DOHH2 (cell line): ENCODE results near the gene DPP8.
"Not testable (repeated sequence)": the region's sequence is repeated elsewhere in the genome, so short reads cannot be mapped to it uniquely, and the experiment has no call there.

ENCODE experiments used
- H3F3A ChIP-seq: fragments of 200-600 bp; sonication (generic), shearing (Covaris generic); 2 replicates; pipeline ENCODE4 v1.6.0; 2016; ENCODE audit warnings: antibody characterized with exemption, mild to moderate bottlenecking; ENCODE audit not compliant: control insufficient read depth, insufficient read depth
- H3K27ac ChIP-seq: fragments of 200-600 bp; sonication (generic); 2 replicates; pipeline ENCODE4 v1.5.1; 2014; ENCODE audit warnings: low read depth, mild to moderate bottlenecking, low read length, moderate library complexity
- H3K27me3 ChIP-seq: fragments of 200-600 bp; sonication (generic); 2 replicates; pipeline ENCODE4 v1.6.1; 2014; ENCODE audit warnings: mild to moderate bottlenecking, low read length, mixed read lengths; ENCODE audit not compliant: control insufficient read depth
- H3K36me3 ChIP-seq: fragments of 200-600 bp; sonication (generic); 2 replicates; pipeline ENCODE4 v1.6.1; 2014; ENCODE audit warnings: mild to moderate bottlenecking, low read length, moderate library complexity, mixed read lengths; ENCODE audit not compliant: control insufficient read depth
- H3K4me1 ChIP-seq: fragments of 200-600 bp; sonication (generic); 2 replicates; pipeline ENCODE4 v1.6.1; 2014; ENCODE audit warnings: mild to moderate bottlenecking, low read length, mixed read lengths; ENCODE audit not compliant: control insufficient read depth
- H3K4me2 ChIP-seq: fragments of 200-600 bp; sonication (generic); 2 replicates; pipeline ENCODE4 v1.6.0; 2014; ENCODE audit warnings: mild to moderate bottlenecking, low read length, moderate library complexity
- H3K4me3 ChIP-seq: fragments of 200-600 bp; sonication (generic); 2 replicates; pipeline ENCODE4 v1.5.1; 2014; ENCODE audit warnings: mild to moderate bottlenecking, low read length, mixed read lengths
- H3K79me2 ChIP-seq: fragments of 200-600 bp; sonication (generic); 2 replicates; pipeline ENCODE4 v1.6.1; 2014; ENCODE audit warnings: mild to moderate bottlenecking, low read length, mixed read lengths; ENCODE audit not compliant: control insufficient read depth
- H3K9me2 ChIP-seq: fragments of 200-600 bp; sonication (generic); replicated peaks from 2 replicates; pipeline ENCODE4 v1.6.1; 2014; ENCODE audit warnings: mild to moderate bottlenecking, low read length, mixed read lengths; ENCODE audit not compliant: control insufficient read depth
- H3K9me3 ChIP-seq: fragments of 200-600 bp; sonication (generic); 2 replicates; pipeline ENCODE4 v1.6.1; 2014; ENCODE audit warnings: antibody characterized with exemption, low read length, mixed read lengths; ENCODE audit not compliant: control insufficient read depth, insufficient read depth
- H4K20me1 ChIP-seq: fragments of 200-600 bp; sonication (generic); 2 replicates; pipeline ENCODE4 v1.6.0; 2014; ENCODE audit warnings: low read depth, mild to moderate bottlenecking, antibody characterized with exemption, low read length, moderate library complexity; ENCODE audit not compliant: control insufficient read depth, insufficient read depth
- EZH2phosphoT487 ChIP-seq: fragments of 200-600 bp; sonication (generic); IDR thresholded peaks from 2 replicates; pipeline ENCODE4 v1.6.1; 2017; ENCODE audit warnings: borderline replicate concordance, mild to moderate bottlenecking, antibody characterized with exemption, low read length, moderate library complexity, mixed read lengths
- TF ChIP-seq, protein P1 (sequence below): fragments of 200-600 bp; sonication (generic); IDR thresholded peaks from one replicate; pipeline ENCODE4 v1.5.1; 2014; ENCODE audit warnings: antibody characterized with exemption, mild to moderate bottlenecking, low read depth, low read length; ENCODE audit not compliant: poor library complexity, severe bottlenecking

Gene DPP8

DNA sequence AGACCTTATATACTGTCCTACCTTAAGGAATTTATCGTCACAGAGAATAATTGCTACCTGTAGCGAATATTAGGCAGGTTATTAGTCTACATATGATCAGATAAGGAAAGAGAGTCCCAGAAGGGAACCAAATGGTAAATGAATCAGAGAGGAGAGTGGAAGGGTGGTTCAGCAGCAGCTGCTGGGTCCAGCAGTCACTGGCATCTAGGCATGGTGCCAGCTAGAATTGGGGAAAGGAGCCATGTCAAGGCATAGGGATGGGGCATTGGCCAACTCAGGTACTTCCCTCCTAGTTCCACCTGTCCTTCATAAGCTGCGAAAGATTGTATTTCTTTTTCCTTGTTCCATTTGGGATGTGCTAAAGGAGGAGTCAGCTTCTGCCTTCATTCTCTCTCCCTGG lies 36.2 kb upstream of the DPP8 start:
- Histone ChIP-seq H3K36me3 (peaks cover 55% of the 10 kb centered on the region), H3K27me3 (no peaks in the 10 kb centered on the region), H3K4me1 (no peaks in the 10 kb centered on the region), H3K9me2 (no peaks in the 10 kb centered on the region), H3K4me3 (no peak overlapping the region), H3F3A (no peaks in the 10 kb centered on the region), H3K9me3 (no peaks in the 10 kb centered on the region), H4K20me1 (0 out of 2 replicates have a peak, but pooled peaks cover 4% of the 10 kb centered on the region), H3K4me2 (no peak overlapping the region), H3K27ac (no peak overlapping the region), H3K79me2 (peaks cover 45% of the 10 kb centered on the region)
- no peak for TF ChIP-seq EZH2phosphoT487
- TF ChIP-seq, protein P1, sequence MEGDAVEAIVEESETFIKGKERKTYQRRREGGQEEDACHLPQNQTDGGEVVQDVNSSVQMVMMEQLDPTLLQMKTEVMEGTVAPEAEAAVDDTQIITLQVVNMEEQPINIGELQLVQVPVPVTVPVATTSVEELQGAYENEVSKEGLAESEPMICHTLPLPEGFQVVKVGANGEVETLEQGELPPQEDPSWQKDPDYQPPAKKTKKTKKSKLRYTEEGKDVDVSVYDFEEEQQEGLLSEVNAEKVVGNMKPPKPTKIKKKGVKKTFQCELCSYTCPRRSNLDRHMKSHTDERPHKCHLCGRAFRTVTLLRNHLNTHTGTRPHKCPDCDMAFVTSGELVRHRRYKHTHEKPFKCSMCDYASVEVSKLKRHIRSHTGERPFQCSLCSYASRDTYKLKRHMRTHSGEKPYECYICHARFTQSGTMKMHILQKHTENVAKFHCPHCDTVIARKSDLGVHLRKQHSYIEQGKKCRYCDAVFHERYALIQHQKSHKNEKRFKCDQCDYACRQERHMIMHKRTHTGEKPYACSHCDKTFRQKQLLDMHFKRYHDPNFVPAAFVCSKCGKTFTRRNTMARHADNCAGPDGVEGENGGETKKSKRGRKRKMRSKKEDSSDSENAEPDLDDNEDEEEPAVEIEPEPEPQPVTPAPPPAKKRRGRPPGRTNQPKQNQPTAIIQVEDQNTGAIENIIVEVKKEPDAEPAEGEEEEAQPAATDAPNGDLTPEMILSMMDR: no peak

DNA sequence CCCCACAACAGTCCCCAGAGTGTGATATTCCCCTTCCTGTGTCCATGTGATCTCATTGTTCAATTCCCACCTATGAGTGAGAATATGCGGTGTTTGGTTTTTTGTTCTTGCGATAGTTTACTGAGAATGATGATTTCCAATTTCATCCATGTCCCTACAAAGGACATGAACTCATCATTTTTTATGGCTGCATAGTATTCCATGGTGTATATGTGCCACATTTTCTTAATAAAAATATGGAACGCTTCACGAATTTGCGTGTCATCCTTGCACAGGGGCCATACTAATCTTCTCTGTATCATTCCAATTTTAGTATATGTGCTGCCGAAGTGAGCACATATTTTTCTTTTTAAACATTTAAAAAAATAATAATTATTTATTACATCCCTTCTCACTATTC lies 35.4 kb upstream of the DPP8 start:
- not testable (repeated sequence) for H3K9me3 ChIP-seq, H3K4me2 ChIP-seq, H3K27ac ChIP-seq, H3K9me2 ChIP-seq, H3K4me1 ChIP-seq, H3K27me3 ChIP-seq, H4K20me1 ChIP-seq, H3K4me3 ChIP-seq, H3F3A ChIP-seq
- Histone ChIP-seq H3K79me2 (peaks cover 53% of the 10 kb centered on the region), H3K36me3 (peaks cover 46% of the 10 kb centered on the region)

DNA sequence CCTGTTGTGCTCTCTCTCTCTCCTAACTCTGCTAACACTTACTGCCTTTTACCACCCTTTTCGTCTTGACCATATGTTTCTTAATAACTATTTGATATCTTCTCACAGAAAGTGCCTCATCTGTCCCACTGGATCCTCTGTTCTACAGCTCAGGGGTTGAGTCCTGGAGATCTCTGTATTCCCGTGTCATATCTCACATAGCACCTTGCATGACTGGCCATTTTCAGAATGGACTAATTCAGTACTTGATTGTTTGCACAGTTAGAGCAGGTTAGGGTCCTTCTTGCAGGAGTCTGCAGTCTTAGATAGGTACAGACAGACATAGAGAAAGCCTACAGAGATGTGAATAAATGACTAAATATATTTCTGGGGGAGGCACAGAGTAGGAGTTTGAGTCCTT lies 33.7 kb upstream of the DPP8 start:
- TF ChIP-seq EZH2phosphoT487: no peak
- TF ChIP-seq, protein P1: no peak
- H3K36me3 ChIP-seq: peaks cover 37% of the 10 kb centered on the region
- H3K4me2 ChIP-seq: no peak overlapping the region

DNA sequence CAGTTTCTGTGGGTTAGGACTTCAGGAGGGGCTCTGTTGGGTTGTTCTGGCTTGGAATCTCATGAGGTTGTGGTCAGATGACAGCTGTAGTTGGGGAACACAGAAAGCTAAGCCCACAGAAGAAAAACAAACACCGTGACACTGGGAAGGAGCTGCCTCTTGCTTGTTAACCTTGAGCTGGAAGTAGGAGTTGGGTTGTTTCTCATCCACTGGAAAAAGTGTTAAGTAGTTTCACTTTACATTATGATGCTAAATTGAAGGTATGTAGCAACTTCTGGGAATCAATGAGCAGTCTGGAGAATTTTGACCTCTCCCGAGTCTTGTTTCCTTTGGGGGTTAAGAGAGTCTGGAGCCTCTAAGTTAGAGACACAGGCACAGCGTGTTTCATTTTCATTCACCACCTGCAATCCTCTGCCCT lies 33.2 kb upstream of the DPP8 start:
- 0 out of 2 replicates have a peak, but pooled peaks cover 4% of the 10 kb centered on the region for H4K20me1 ChIP-seq
- no peaks in the 10 kb centered on the region for H3F3A ChIP-seq

More for the DNA sequence above, 33.7 kb upstream of the DPP8 start:
- Histone ChIP-seq H3K27me3 (no peaks in the 10 kb centered on the region), H3F3A (no peaks in the 10 kb centered on the region), H3K79me2 (peaks cover 70% of the 10 kb centered on the region), H3K27ac (no peak overlapping the region), H3K4me3 (no peak overlapping the region), H3K9me3 (no peaks in the 10 kb centered on the region), H3K9me2 (no peaks in the 10 kb centered on the region), H3K4me1 (no peaks in the 10 kb centered on the region), H4K20me1 (0 out of 2 replicates have a peak, but pooled peaks cover 4% of the 10 kb centered on the region)

DNA sequence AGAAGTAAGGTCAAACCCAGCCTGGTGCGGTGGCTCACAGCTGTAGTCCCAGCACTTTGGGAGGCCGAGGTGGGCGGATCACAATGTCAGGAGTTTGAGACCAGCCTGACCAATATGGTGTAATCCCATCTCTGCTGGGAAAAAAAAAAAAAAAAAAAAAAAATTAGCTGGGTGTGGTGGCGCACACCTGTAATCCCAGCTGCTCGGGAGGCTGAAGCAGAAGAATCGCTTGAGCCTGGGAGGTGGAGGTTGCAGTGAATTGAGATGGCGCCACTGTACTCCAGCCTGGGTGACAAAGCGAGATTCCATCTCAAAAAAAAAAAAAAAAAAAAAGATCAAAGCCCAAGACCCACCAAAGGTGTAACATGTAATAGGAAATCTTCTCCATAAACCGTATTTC lies 31.8 kb upstream of the DPP8 start:
- H3K9me2 ChIP-seq, H3K4me1 ChIP-seq, H3F3A ChIP-seq, H3K9me3 ChIP-seq, H3K4me3 ChIP-seq, H3K27ac ChIP-seq, H3K27me3 ChIP-seq, H3K4me2 ChIP-seq, H4K20me1 ChIP-seq: not testable (repeated sequence)
- peaks cover 22% of the 10 kb centered on the region for H3K36me3 ChIP-seq
- H3K79me2 ChIP-seq: peaks cover 88% of the 10 kb centered on the region

More for the DNA sequence above, 33.2 kb upstream of the DPP8 start:
- Histone ChIP-seq H3K4me2 (no peak overlapping the region), H3K36me3 (peaks cover 34% of the 10 kb centered on the region), H3K9me2 (no peaks in the 10 kb centered on the region), H3K4me1 (no peaks in the 10 kb centered on the region), H3K27ac (no peak overlapping the region), H3K27me3 (no peaks in the 10 kb centered on the region), H3K4me3 (no peak overlapping the region), H3K79me2 (peaks cover 75% of the 10 kb centered on the region), H3K9me3 (no peaks in the 10 kb centered on the region)
- no peak for TF ChIP-seq EZH2phosphoT487
